OCI-LY7 (cell line): ENCODE data around the gene LYPLAL1. TPM values are rescaled to one million over a fixed set of nuclear protein-coding genes. Genes with fewer than 3 reads are reported as not detected.

Source experiments
- BruUV-seq: library from RNA; stranded (reverse); fragments of 400-500 nt; replicated peaks from 2 replicates; lab custom pipeline; 2021; lab: Mats Ljungman, UMichigan
- CTCF ChIA-PET: fragments of 300-600 bp; sonication (Branson Sonifier 250); formaldehyde crosslinking; loops from one replicate; lab custom pipeline; 2022; ENCODE audit warnings: antibody characterized with exemption; ENCODE audit not compliant: unreplicated experiment; lab: Charles Lee
- POLR2A ChIA-PET: fragments of 300-600 bp; sonication (Branson Sonifier 250); formaldehyde crosslinking; loops from one replicate; lab custom pipeline; 2022; ENCODE audit warnings: antibody characterized with exemption; lab: Charles Lee
- DNase-seq: peaks from one replicate; pipeline ENCODE4 v3.0.0-alpha.2; 2015; ENCODE audit warnings: low spot score
- H2AFZ ChIP-seq: fragments of 200-600 bp; sonication (generic), shearing (Covaris generic); 2 replicates; pipeline ENCODE4 v1.6.1; 2014; ENCODE audit warnings: mild to moderate bottlenecking, antibody characterized with exemption, low read length, moderate library complexity
- H3K27ac ChIP-seq: fragments of 200-600 bp; sonication (generic); 2 replicates; pipeline ENCODE4 v1.5.1; 2014; ENCODE audit warnings: mixed run types, low read depth, mild to moderate bottlenecking, moderate library complexity, low read length, inconsistent platforms; ENCODE audit not compliant: poor library complexity, severe bottlenecking
- H3K36me3 ChIP-seq: fragments of 200-600 bp; sonication (generic); 2 replicates; pipeline ENCODE4 v1.6.1; 2014; ENCODE audit warnings: mild to moderate bottlenecking, antibody characterized with exemption, low read length, moderate library complexity, mixed read lengths; ENCODE audit not compliant: insufficient read depth
- H3K4me1 ChIP-seq: fragments of 200-600 bp; sonication (generic); 2 replicates; pipeline ENCODE4 v1.5.1; 2014; ENCODE audit warnings: mild to moderate bottlenecking, low read length; ENCODE audit not compliant: insufficient read depth, poor library complexity, severe bottlenecking
- H3K4me2 ChIP-seq: fragments of 200-600 bp; sonication (generic); 2 replicates; pipeline ENCODE4 v1.6.1; 2014; ENCODE audit warnings: mild to moderate bottlenecking, low read length
- H3K4me3 ChIP-seq: fragments of 200-600 bp; sonication (generic); 2 replicates; pipeline ENCODE4 v1.5.1; 2014; ENCODE audit warnings: mild to moderate bottlenecking, low read depth, low read length; ENCODE audit not compliant: poor library complexity, severe bottlenecking
- H3K79me2 ChIP-seq: fragments of 200-600 bp; sonication (generic); 2 replicates; pipeline ENCODE4 v1.6.1; 2016; ENCODE audit warnings: low read depth, mild to moderate bottlenecking, low read length, moderate library complexity, mixed read lengths; ENCODE audit not compliant: insufficient read depth
- H3K9me2 ChIP-seq: fragments of 200-600 bp; sonication (generic); 2 replicates; pipeline ENCODE4 v1.6.1; 2016; ENCODE audit warnings: mild to moderate bottlenecking, low read length, mixed read lengths; ENCODE audit not compliant: insufficient read depth
- H3K9me3 ChIP-seq: fragments of 200-600 bp; sonication (generic); 2 replicates; pipeline ENCODE4 v1.6.1; 2014; ENCODE audit warnings: mild to moderate bottlenecking, mixed run types, low read length, mixed read lengths
- H4K20me1 ChIP-seq: fragments of 200-600 bp; sonication (generic); 2 replicates; pipeline ENCODE4 v1.6.1; 2014; ENCODE audit warnings: mild to moderate bottlenecking, antibody characterized with exemption, low read length, moderate library complexity, mixed read lengths; ENCODE audit not compliant: insufficient read depth
- CTCF ChIP-seq: fragments of 200-600 bp; sonication (generic); conservative IDR thresholded peaks from 2 replicates; pipeline ENCODE4 v1.5.1; 2014; ENCODE audit warnings: mild to moderate bottlenecking, antibody characterized with exemption, low read length, moderate library complexity, mixed read lengths
- EZH2phosphoT487 ChIP-seq: fragments of 200-600 bp; sonication (generic); IDR thresholded peaks from 2 replicates; pipeline ENCODE4 v1.6.1; 2018; ENCODE audit warnings: low read depth, borderline replicate concordance, mild to moderate bottlenecking, mixed run types, antibody characterized with exemption, low read length, moderate library complexity, mixed read lengths
- intact Hi-C: fragments of 100-400 bp; cut with micrococcal nuclease; formaldehyde crosslinking; loops from one replicate; pipeline ENCODE4 v1.10.0; 2022; ENCODE audit not compliant: unreplicated experiment
- total RNA-seq, 2 experiments: library from RNA; depleted of rRNA in 1 of 2; stranded (reverse); fragments of >200 nt in 1 of 2; shearing (Covaris generic) in 1 of 2; gene quantifications; 2 replicates each; pipeline ENCODE4 v1.2.3, GENCODE V29; 2014 to 2022

LYPLAL1 gene
- total RNA-seq, 2 experiments from 2014 or later = 19.6 to 32.1 TPM

- H3K27ac ChIP-seq = no peak overlapping the region
- H4K20me1 ChIP-seq = no peaks in the 10 kb centered on the region
- no peak overlapping the region for H2AFZ ChIP-seq
- intact Hi-C loops = no loop called here
- DNase-seq = no peak
- BruUV-seq = no TSS peak
- H3K9me3 ChIP-seq = no peaks in the 10 kb centered on the region
- H3K9me2 ChIP-seq = no peaks in the 10 kb centered on the region
- POLR2A ChIA-PET = no interaction called here
- H3K4me1 ChIP-seq = no peaks in the 10 kb centered on the region
- CTCF ChIA-PET = no interaction called here
- TF ChIP-seq CTCF (no peak), EZH2phosphoT487 (no peak)
- H3K4me2 ChIP-seq = no peak overlapping the region
- no peaks in the 10 kb centered on the region for H3K36me3 ChIP-seq
- H3K4me3 ChIP-seq = no peak overlapping the region
- no peaks in the 10 kb centered on the region for H3K79me2 ChIP-seq
Measured at GRCh38 chr1:219235903-219236481, 62.3 kb downstream of the LYPLAL1 start.

- Histone ChIP-seq H3K9me3 (no peaks in the 10 kb centered on the region), H3K79me2 (no peaks in the 10 kb centered on the region), H3K36me3 (no peaks in the 10 kb centered on the region), H3K4me2 (no peak overlapping the region), H2AFZ (no peak overlapping the region), H4K20me1 (no peaks in the 10 kb centered on the region), H3K9me2 (no peaks in the 10 kb centered on the region), H3K27ac (no peak overlapping the region), H3K4me3 (no peak overlapping the region), H3K4me1 (no peaks in the 10 kb centered on the region)
- DNase-seq = no peak
- no TSS peak for BruUV-seq
- no peak for TF ChIP-seq CTCF
- no peak for TF ChIP-seq EZH2phosphoT487
- intact Hi-C loops = no loop called here
- CTCF ChIA-PET = no interaction called here
- POLR2A ChIA-PET = no interaction called here
Measured at GRCh38 chr1:219236933-219237610, 63.4 kb downstream of the LYPLAL1 start.

- H3K9me3 ChIP-seq = no peaks in the 10 kb centered on the region
- H3K27ac ChIP-seq = no peak overlapping the region
- TF ChIP-seq CTCF (no peak), EZH2phosphoT487 (no peak)
- H3K4me3 ChIP-seq = no peak overlapping the region
- intact Hi-C loops = no loop called here
- no peak overlapping the region for H3K4me2 ChIP-seq
- POLR2A ChIA-PET = no interaction called here
- no peak for DNase-seq
- no peaks in the 10 kb centered on the region for H3K9me2 ChIP-seq
- H3K4me1 ChIP-seq = no peaks in the 10 kb centered on the region
- H3K79me2 ChIP-seq = no peaks in the 10 kb centered on the region
- CTCF ChIA-PET = no interaction called here
- no peak overlapping the region for H2AFZ ChIP-seq
- no TSS peak for BruUV-seq
- H4K20me1 ChIP-seq = no peaks in the 10 kb centered on the region
- no peaks in the 10 kb centered on the region for H3K36me3 ChIP-seq
Measured at GRCh38 chr1:219239518-219239917, 65.8 kb downstream of the LYPLAL1 start.
